ENCODE results near the gene FGF11. TPM values are rescaled to one million over a fixed set of nuclear protein-coding genes. Genes with fewer than 3 reads are reported as not detected.
"Not testable (repeated sequence)": the region's sequence is repeated elsewhere in the genome, so short reads cannot be mapped to it uniquely, and the experiment has no call there.

Gene FGF11
- total RNA-seq, 1 donor from 2014 or later = 1.1 TPM

GRCh38 chr17:7478276-7479212, 39.2 kb downstream of the FGF11 start:
- Histone ChIP-seq H3K36me3 (no peaks in the 10 kb centered on the region), H3K27me3 (no peaks in the 10 kb centered on the region), H3K9me3 (no peaks in the 10 kb centered on the region), H3K4me1 (peaks cover 37% of the 10 kb centered on the region), H3K27ac (peak overlapping the region; percentile 99), H3K4me3 (peak overlapping the region; percentile 90)
- intact Hi-C loops (cut with DNase I) = no loop called here
- peak; percentile 85 for DNase-seq
- ATAC-seq = peak; percentile 48
- no peak for TF ChIP-seq CTCF (IDR thresholded peaks at IDR 0.05)

- H3K27me3 ChIP-seq = no peaks in the 10 kb centered on the region
- DNase-seq (peak; percentile 87), ATAC-seq (peak; percentile 47)
- no peak for TF ChIP-seq CTCF (IDR thresholded peaks at IDR 0.05)
- peak within 1 kb of the TSS; percentile 99 for H3K27ac ChIP-seq
- H3K4me3 ChIP-seq = peak within 1 kb of the TSS; percentile 90
- intact Hi-C loops (cut with DNase I) = no loop called here
- H3K4me1 ChIP-seq = peaks cover 37% of the 10 kb centered on the region
- H3K9me3 ChIP-seq = no peaks in the 10 kb centered on the region
- no peaks in the 10 kb centered on the region for H3K36me3 ChIP-seq
Measured at GRCh38 chr17:7479213-7480088, 40.1 kb downstream of the FGF11 start, which contains the start of gene ZBTB4. ZBTB4 (minus strand) TSS chr17:7479631; CDS start chr17:7466801, 12,830 bp downstream.

GRCh38 chr17:7480089-7480384, 40.7 kb downstream of the FGF11 start:
- no peak for ATAC-seq
- DNase-seq = no peak
- peak overlapping the region; percentile 90 for H3K4me3 ChIP-seq
- intact Hi-C loops (cut with DNase I) = no loop called here
- no peaks in the 10 kb centered on the region for H3K36me3 ChIP-seq
- no peaks in the 10 kb centered on the region for H3K27me3 ChIP-seq
- H3K27ac ChIP-seq = peak overlapping the region; percentile 99
- H3K4me1 ChIP-seq = peaks cover 32% of the 10 kb centered on the region
- TF ChIP-seq CTCF (IDR thresholded peaks at IDR 0.05) = no peak
- no peaks in the 10 kb centered on the region for H3K9me3 ChIP-seq

- DNase-seq; H3K9me3 ChIP-seq; intact Hi-C loops (cut with DNase I); H3K27me3 ChIP-seq; H3K36me3 ChIP-seq; ATAC-seq: not testable (repeated sequence)
- peak within 1 kb of the TSS; percentile 90 for H3K4me3 ChIP-seq
- H3K27ac ChIP-seq = peak within 1 kb of the TSS; percentile 99
- H3K4me1 ChIP-seq = peaks cover 32% of the 10 kb centered on the region
Measured at GRCh38 chr17:7481275-7481674, 42.0 kb downstream of the FGF11 start, which contains the start of gene SLC35G6. SLC35G6 (plus strand) TSS chr17:7481446; CDS start chr17:7481517, 71 bp downstream.

- H3K36me3 ChIP-seq; H3K4me3 ChIP-seq; ATAC-seq; H3K27me3 ChIP-seq; H3K9me3 ChIP-seq; intact Hi-C loops (cut with DNase I); DNase-seq: not testable (repeated sequence)
- Histone ChIP-seq H3K27ac (peak overlapping the region; percentile 100), H3K4me1 (peaks cover 32% of the 10 kb centered on the region)
Measured at GRCh38 chr17:7481842-7482741, 42.8 kb downstream of the FGF11 start.

GRCh38 chr17:7482742-7483088, 43.4 kb downstream of the FGF11 start:
- H3K27me3 ChIP-seq; H3K36me3 ChIP-seq; DNase-seq; ATAC-seq; intact Hi-C loops (cut with DNase I); H3K9me3 ChIP-seq: not testable (repeated sequence)
- H3K4me1 ChIP-seq = peaks cover 32% of the 10 kb centered on the region
- peak overlapping the region; percentile 100 for H3K27ac ChIP-seq
- H3K4me3 ChIP-seq = peak overlapping the region; percentile 78

All from upper lobe of right lung (tissue), 1 donor.